VCaP (cell line): ENCODE measurements around the gene LCN9.

Experiments used
- H3K27ac ChIP-seq: fragments of 450-650 bp; 2 replicates; pipeline ENCODE4 v1.5.1; 2017
- CTCF ChIP-seq: fragments of 450-650 bp; conservative IDR thresholded peaks from 2 replicates; pipeline ENCODE4 v1.5.1; 2017; ENCODE audit warnings: mild to moderate bottlenecking, moderate library complexity

Gene LCN9

DNA sequence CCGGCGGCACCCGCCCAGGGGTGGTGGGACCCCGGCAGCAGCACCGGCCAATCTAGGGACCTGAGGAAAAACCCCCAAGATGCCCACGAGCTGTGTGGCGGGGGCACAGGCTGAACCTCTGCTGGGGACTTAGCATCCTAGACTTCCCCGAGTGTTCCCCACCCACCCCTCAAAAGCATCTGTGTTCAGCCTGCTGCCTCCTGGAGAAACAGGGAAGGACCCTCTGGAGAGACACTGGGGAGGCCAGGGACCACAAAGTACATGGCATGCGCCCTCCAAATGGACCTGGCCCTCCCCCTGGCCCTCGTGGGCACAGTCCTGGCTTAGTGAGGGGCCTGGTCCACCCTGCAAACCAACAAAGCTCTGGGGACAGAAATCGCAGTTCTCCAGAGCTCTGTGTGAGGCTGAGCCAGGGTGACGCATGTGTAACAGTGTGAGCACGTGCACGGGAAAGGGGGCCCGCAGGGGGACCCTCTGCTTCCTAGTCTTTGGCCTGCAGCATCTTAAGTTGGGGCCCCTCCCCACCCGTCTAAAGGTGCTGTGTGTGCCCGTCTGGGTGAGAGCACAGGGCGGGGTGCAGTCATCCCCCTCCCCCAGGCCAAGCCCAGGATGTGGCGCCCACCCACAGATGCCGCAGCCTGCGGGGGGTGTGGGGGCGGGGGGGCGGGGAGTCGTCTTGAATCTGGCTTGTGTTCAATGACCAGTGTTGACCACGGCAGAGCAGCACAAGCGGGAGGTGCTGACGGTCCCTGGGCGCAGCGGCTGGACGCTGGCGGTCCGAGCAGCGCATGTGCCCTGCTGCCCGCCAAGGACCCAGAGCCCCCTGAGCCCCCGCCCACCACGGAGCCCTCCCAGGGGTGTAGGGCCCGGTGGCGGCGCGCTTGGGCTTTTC lies 38.2 kb downstream of the LCN9 start:
- H3K27ac ChIP-seq = peak overlapping the region; percentile 53; the same call in 1 of the 2 replicates
- TF ChIP-seq CTCF = no peak

DNA sequence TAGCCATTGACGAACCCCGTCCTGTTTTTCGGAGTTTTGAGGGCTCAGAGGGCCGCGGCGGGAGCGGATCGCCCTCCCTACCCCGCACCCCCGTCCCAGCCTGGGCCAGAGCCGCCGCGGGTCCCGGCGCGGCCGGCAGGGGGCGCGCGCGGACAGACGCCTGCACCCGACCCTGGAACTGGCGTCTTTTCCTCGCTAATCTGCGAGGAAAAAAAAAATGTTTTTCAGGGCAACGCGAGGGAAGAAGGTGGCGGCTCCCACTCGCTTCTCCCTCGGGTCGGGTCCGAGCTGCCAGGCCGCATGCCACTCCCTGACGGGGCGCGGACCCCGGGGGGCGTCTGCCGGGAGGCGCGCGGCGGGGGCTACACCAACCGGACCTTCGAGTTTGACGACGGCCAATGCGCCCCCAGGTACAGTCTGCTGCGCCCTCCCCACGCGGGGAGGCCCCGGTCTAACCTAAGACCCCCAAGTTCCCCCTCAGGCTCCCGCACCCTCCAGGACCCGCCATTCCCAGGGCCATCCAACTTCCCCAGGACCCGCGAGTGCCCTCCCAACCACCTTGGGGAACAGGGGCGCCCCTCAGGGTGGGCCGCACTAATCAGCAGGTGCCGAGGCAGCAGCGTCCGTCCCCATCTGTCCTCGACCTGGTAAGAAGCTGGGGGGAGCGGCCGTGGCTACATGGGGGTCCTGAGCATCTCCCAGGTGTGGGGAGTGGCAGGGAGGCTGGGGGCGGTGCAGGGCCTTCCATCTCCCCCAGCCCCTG lies 39.0 kb downstream of the LCN9 start, which contains the start of gene KCNT1:
KCNT1 (plus strand) TSS at position 227 of the 763 bp plus-strand sequence; CDS start at position 301, 74 bp downstream.
- peak within 1 kb of the TSS; percentile 53; the same call in 1 of the 2 replicates for H3K27ac ChIP-seq
- TF ChIP-seq CTCF = peak; percentile 100

DNA sequence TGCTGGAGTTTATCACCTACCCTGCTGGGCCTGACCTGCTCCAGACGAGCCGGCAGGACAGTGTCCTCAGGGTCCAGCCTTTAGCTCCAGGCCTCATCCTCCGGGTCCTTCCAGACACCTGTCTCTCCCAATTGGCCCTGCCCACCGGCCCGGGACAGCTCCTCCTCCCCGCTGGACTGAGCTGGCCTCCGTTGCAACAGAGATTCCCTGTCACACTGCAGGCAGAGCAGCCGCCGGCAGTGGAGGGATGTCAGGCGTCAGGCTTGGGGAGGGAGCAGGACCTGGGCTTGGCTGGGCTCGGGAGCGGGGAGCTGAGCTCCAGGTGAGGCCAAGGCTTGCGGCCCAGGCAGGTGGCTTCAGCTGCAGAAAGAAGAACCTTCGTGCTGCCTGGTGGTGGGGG lies 40.6 kb downstream of the LCN9 start:
- TF ChIP-seq CTCF = no peak
- H3K27ac ChIP-seq = no peak overlapping the region

DNA sequence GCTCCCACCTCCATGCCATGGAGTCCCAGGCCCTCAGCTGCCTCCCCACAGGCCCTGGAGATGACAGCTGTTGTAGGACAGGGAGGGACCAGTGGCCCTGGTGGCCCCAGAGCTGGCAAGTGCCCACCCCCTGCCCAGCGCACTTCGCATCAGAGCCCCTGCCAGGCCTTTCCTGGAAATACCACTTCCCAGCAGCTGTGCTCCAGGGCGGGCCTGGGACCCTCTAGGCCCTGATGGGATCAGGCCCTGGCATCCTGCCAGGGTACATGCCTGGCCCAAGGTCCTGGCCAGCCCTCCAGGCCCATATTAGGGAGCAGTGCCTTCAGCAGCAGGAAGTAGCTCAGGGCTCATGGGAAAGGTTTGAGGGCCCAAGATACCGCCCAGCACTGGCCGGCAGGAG lies 41.4 kb downstream of the LCN9 start:
- H3K27ac ChIP-seq = no peak overlapping the region; the same call in 1 of the 2 replicates

GRCh38 chr9:135705376-135705775 lies 42.3 kb downstream of the LCN9 start:
- H3K27ac ChIP-seq = peak overlapping the region; percentile 22; the same call in 1 of the 2 replicates
- no peak for TF ChIP-seq CTCF

More for the DNA sequence above, 41.4 kb downstream of the LCN9 start:
- no peak for TF ChIP-seq CTCF

GRCh38 chr9:135706288-135706687 lies 43.2 kb downstream of the LCN9 start:
- no peak for TF ChIP-seq CTCF
- no peak overlapping the region; the same call in 1 of the 2 replicates for H3K27ac ChIP-seq
